ENCODE data around the gene VAV2. TPM values are rescaled to one million over a fixed set of nuclear protein-coding genes. Genes with fewer than 3 reads are reported as not detected.

The VAV2 gene
- polyA plus RNA-seq, 2 of the 4 experiments (the other 2 are of a cell fraction), result 9.8 to 21.4 TPM

GRCh38 chr9:133930046-133930681, 62.0 kb downstream of the VAV2 start:
- Histone ChIP-seq H3K9me3 (no peaks in the 10 kb centered on the region), H3K27ac (no peak overlapping the region), H3K4me1 (no peaks in the 10 kb centered on the region), H3K4me2 (no peak overlapping the region), H3K4me3 (no peak overlapping the region)
- no peak for DNase-seq (ENCODE audit: low read depth in 1 of 2, low spot score in 1 of 2)
- no peak for TF ChIP-seq CBX8 (IDR thresholded peaks at IDR 0.05)
- no peak for TF ChIP-seq HOXB5 (CRISPR knock-in tag; IDR thresholded peaks at IDR 0.05)
- TF ChIP-seq MAX (IDR thresholded peaks at IDR 0.05), result no peak
- TF ChIP-seq JUN (IDR thresholded peaks at IDR 0.05), result no peak
- no peak for TF ChIP-seq NPAS2 (CRISPR knock-in tag; IDR thresholded peaks at IDR 0.05; ENCODE audit: borderline replicate concordance)
- TF ChIP-seq HDAC2 (IDR thresholded peaks at IDR 0.05), result no peak
- TF ChIP-seq REST (IDR thresholded peaks at IDR 0.05), result no peak
- TF ChIP-seq NR3C1 (IDR thresholded peaks at IDR 0.05), result no peak
- TF ChIP-seq EP300 (IDR thresholded peaks at IDR 0.05), result no peak
- TF ChIP-seq BHLHE40 (IDR thresholded peaks at IDR 0.05; ENCODE audit: low read depth, low read length), result no peak
- TF ChIP-seq RCOR1 (IDR thresholded peaks at IDR 0.05; ENCODE audit: low read depth, low read length), result no peak
- TF ChIP-seq ZC3H11A (IDR thresholded peaks at IDR 0.05), result no peak
- TF ChIP-seq EHF (CRISPR knock-in tag; IDR thresholded peaks at IDR 0.05), result no peak
- TF ChIP-seq E2F6 (IDR thresholded peaks at IDR 0.05; ENCODE audit: borderline replicate concordance, low read depth), result no peak
- no peak for TF ChIP-seq CTCF (IDR thresholded peaks at IDR 0.05)
- no peak for TF ChIP-seq BCL3 (IDR thresholded peaks at IDR 0.05)
- TF ChIP-seq HOXB13 (CRISPR knock-in tag; IDR thresholded peaks at IDR 0.05; ENCODE audit: low read depth), result no peak
- TF ChIP-seq MAZ (IDR thresholded peaks at IDR 0.05; ENCODE audit: borderline replicate concordance, low read depth, low read length), result no peak
- ChIA-PET POLR2A (no interaction called here), CTCF (no interaction called here)
- no peak for ATAC-seq
- no peak for FAIRE-seq
- 74% methylated on average over 20 of the region's 20 CpGs for WGBS (ENCODE audit: missing lambda C conversion rate)

- H3K4me3 ChIP-seq, result no peak overlapping the region
- no peak for DNase-seq (ENCODE audit: low read depth in 1 of 2, low spot score in 1 of 2)
- no peak for FAIRE-seq
- ChIA-PET POLR2A (no interaction called here), CTCF (no interaction called here)
- no peaks in the 10 kb centered on the region for H3K4me1 ChIP-seq
- ATAC-seq, result no peak
- 73% methylated on average over 9 of the region's 10 CpGs for WGBS (ENCODE audit: missing lambda C conversion rate)
- no peaks in the 10 kb centered on the region for H3K9me3 ChIP-seq
- no peak for TF ChIP-seq JUN (IDR thresholded peaks at IDR 0.05)
- no peak for TF ChIP-seq BHLHE40 (IDR thresholded peaks at IDR 0.05; ENCODE audit: low read depth, low read length)
- no peak for TF ChIP-seq ZNF302 (CRISPR knock-in tag; IDR thresholded peaks at IDR 0.05)
- no peak for TF ChIP-seq MAFK (IDR thresholded peaks at IDR 0.05; ENCODE audit: partially characterized antibody)
- no peak for TF ChIP-seq HOXA7 (CRISPR knock-in tag; IDR thresholded peaks at IDR 0.05)
- no peak for TF ChIP-seq PHF8 (IDR thresholded peaks at IDR 0.05; ENCODE audit: borderline replicate concordance, low read depth)
- no peak for TF ChIP-seq CHD4 (IDR thresholded peaks at IDR 0.05; ENCODE audit: borderline replicate concordance)
- TF ChIP-seq GATA3 (IDR thresholded peaks at IDR 0.05; ENCODE audit: borderline replicate concordance), result no peak
- TF ChIP-seq POLR2A (IDR thresholded peaks at IDR 0.05; ENCODE audit: low read length), result no peak
- TF ChIP-seq TP53 (CRISPR knock-in tag; IDR thresholded peaks at IDR 0.05), result no peak
- no peak for TF ChIP-seq RNF2 (IDR thresholded peaks at IDR 0.05; ENCODE audit: borderline replicate concordance, low read depth)
- no peak for TF ChIP-seq E2F6 (IDR thresholded peaks at IDR 0.05; ENCODE audit: borderline replicate concordance, low read depth)
- TF ChIP-seq POLR2AphosphoS2 (conservative IDR thresholded peaks at IDR 0.05; ENCODE audit: low read length), result no peak
- H3K4me2 ChIP-seq, result no peak overlapping the region
- no peak overlapping the region for H3K27ac ChIP-seq
Measured at GRCh38 chr9:133929599-133929998, 62.5 kb downstream of the VAV2 start.

Data from A549 (cell line).